ENCODE data around the gene ZNF217.
A peak's percentile ranks its signal among the peaks of the same experiment; 100 is the strongest.
"Not testable (repeated sequence)": the region's sequence is repeated elsewhere in the genome, so short reads cannot be mapped to it uniquely, and the experiment has no call there.

The ZNF217 gene

DNA sequence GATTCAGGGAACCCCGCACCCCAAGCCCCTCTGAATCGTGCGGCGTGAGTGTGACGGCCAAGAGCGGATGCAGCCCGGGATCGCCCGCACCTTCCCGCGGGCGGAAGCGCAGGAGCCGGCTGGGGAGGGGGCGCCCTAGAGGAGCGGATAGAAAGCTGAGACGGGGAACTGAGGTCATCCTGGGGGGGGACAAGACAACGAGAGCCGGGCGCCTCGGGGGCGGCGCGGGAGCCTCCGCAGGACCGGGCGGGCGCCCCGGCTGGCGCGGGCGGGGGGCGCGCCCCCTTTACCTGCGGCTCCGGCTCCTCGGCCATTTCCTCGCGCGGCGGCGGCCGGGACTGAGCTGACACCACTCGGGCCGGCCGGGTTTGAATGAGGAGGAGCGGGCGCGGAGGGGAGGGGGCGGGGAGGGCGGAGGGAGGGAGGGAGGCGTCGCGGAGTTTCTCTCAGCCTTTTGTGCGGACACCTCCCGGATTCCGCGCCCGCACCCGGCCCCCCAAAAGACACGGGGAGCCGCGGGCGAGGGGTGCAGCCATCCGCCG, at the start of gene ZNF217:
ZNF217 (minus strand) TSS at position 374 of the 542 bp plus-strand sequence. CDS start 11,013 bp downstream, outside the sequence.
- DNase-seq (ENCODE audit: low read depth) = peak; percentile 54

DNA sequence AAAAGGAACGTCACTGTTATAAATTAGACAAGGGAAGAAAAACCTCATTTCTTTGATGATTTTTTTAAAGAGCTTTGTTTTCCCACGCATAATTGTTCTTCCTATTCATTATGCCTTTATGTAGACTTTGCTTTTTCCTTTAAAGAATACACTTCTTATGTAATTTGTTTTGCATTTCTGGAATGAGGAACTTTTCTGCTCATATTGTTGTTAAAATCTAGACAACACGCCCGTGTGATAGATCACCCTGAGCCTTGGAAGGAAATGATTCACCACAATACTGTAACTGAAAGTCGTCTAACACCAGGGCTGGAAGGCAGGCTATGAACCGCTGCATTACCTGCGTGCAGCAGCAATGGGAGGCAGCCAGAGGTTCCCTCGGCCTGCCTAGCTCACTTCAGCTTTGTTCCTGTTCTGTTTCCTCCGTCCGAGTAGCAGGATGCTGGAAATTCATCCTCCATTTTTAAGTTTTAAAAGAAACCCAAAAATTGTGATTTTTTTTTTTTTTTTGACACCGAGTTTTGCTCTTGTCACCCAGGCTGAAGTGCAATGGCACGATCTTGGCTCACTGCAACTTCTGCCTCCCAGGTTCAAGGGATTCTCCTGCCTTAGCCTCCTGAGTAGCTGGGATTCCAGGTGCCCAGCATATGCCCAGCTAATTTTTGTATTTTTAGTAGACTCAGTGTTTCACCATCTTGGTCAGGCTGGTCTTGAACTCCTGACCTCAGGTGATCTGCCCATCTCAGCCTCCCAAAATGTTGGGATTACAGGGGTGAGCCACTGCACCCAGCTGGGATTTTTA, 49.6 kb upstream of the ZNF217 start:
- DNase-seq (ENCODE audit: low read depth) = peak; percentile 89

DNA sequence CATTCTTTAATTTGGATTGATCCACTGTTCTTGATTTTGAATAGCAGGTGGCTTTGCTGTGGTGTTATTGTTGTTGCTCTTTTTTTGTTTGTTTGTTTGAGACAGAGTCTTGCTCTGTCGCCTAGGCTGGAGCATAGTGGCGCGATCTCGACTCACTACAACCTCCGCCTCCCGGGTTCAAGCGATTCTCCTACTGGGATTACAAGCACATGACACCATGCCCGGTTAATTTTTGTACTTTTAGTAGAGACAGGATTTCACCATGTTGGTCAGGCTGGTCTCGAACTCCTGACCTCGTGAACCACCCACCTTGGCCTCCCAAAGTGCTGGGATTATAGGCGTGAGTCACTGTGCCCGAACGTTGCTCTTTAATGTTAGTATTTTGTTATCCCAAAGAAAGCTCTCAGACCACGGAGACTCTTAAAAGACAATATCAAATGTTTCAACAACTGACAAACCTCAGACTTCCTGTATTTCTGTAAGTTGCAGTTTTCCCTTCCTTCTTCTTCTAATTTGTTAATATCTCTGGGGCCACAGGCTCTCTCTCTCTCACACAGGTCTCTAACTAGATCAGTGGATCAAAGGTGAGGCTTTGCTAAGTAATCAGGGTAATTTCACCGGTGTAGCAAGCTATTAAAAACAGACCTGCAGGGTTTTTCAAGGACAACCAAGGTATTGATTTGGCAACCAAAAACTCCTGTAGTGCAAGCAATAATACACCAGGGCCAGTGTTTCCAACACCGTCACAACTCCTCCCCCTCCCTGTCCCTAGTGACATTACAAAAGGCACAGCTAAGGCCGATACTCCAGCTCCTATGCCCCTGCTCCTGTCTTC, 48.8 kb upstream of the ZNF217 start:
- peak; percentile 74 for DNase-seq (ENCODE audit: low read depth)

DNA sequence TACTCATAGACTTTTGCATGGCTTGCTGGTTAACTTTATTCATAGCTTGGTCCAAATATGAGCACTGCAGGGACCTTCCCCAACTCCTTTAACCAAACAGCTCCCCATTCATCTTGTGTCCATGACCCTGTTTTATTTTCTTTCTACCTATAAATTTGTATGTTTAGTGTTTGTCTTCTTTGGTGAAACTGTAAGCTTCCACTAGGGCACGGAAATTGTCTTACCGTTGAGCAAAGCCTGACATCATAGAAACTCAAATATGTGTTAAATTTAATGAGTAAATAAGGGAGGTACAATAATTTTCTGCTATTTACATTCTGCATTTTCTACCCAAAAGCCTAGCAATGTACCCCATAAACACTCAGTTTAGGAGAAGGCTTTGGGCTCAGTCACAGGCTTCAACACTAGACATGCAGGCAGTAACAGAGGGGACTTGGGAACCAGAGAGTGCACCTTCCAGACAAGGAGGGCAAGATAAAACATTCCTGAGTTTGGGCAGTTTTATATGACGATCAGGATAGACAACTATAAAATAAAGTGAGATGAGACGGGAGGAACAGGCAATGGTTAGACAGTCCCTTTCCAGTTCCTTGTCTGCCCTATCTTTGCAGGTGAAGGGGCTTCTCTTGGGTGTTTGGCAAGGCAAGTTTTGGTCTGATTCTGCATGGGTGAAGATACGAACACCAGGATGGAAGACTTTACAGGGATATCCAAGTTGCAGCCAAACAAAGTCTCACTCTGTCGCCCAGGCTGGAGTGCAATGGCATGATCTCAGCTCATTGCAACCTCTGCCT, 46.2 kb upstream of the ZNF217 start:
- no peak for DNase-seq (ENCODE audit: low read depth)

DNA sequence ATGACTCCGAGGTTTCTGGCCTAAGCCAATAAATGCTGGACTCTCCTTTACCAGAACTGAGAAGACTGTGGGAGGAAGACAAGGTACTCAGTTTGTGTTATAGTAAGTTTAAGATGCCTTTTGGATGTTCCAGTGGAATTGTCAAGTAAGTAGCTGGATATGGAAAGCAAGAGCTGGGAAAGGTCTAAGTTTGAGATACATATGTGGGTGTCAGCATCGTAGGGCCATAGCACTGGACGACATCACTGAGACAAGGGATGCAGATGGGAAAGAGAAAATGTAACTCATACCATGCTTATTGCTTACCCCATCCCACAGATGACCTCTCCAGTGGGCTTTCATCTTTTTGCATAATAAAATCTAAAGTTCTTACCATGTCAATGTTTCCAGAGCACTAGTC, 45.5 kb upstream of the ZNF217 start:
- DNase-seq (ENCODE audit: low read depth) = no peak

DNA sequence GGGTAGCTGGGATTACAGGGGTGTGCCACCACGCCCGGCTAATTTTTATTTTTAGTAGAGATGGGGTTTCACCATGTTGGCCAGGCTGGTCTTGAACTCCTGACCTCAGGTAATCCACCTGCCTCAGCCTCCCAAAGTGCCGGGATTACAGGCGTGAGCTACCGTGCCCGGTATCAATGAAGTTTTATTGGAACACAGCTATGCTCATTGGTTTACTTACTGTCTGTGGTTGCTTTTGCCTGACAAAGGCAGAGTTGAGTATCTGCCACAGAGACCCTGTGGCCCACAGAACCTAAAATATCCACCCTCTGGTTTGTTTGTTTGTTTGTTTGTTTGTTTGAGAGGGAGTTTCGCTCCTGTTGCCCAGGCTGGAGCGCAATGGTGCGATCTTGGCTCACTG, 43.7 kb upstream of the ZNF217 start:
- DNase-seq (ENCODE audit: low read depth) = not testable (repeated sequence)

DNA sequence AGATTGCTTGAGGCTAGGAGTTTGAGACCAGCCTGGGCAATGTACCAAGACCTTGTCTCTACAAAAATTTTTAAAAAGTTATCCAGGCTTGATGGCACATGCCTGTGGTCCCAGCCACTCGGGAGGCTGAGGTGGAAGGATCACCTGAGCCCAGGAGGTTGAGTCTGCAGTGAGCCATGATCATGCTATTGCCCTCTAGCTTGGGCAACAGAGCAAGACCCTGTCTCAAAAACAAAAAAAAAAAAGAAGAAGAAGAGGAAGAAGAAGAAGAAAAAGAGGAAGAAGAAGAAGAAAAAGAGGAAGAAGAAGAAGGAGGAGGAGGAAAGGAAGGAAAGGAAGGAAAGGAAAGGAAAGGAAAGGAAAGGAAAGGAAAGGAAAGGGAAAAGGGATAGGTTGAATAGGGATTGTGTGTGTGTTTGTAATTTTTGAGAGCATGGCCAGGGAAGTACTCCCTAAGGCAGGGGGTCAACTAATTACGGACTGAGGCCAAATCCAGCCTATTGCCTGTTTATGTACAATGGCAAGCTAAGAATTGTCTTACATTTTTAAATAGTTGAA, 43.0 kb upstream of the ZNF217 start:
- no peak for DNase-seq (ENCODE audit: low read depth)

DNA sequence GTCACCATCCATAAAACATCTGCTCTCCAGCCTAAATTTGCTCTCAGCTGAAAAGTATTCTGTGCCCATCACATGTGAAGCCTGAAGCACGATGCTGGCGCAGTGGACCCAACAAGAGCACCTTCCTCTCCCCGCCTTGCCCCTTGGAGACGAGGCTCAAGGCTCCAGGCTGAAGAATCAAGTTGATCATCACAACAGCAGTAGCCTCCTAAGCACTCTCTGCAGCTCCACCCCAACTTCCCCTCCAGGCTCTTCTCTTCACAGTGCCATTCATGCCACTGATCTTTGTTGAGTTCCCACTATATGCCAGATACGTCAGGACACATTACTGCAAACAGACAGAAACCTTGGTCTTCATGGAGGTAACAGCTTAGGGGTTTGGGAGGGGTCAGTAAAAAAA, 41.6 kb upstream of the ZNF217 start:
- no peak for DNase-seq (ENCODE audit: low read depth)

DNA sequence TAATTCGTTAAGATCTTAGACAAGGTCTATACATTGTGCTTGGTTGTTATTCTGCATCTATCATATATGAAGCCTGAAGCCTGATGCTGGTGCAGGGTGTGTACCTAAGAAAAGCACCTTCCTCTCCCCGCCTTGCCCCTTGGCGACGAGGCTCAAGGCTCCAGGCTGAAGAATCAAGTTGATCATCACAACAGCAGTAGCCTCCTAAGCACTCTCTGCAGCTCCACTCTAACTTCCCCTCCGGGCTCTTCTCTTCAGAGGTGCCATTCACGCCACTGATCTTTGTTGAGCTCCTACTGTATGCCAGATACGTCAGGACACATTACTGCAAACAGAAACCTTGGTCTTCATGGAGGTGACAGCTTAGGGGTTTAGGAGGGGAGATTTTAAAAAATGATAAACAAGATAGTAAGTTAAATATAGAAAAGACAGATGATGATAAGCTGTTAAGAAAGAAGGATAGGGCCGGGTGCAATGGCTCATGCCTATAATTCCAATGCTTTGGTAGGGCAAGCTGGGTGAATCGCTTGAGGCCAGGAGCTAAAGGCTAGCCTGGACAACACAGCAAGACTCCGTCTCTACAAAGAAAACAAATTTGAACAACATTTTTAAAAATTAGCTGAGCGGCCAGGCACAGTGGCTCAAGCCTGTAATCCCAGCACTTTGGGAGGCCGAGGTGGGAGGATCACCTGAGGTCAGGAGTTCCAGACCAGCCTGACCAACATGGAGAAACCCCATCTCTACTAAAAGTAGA, 38.4 kb upstream of the ZNF217 start:
- no peak for DNase-seq (ENCODE audit: low read depth)

DNA sequence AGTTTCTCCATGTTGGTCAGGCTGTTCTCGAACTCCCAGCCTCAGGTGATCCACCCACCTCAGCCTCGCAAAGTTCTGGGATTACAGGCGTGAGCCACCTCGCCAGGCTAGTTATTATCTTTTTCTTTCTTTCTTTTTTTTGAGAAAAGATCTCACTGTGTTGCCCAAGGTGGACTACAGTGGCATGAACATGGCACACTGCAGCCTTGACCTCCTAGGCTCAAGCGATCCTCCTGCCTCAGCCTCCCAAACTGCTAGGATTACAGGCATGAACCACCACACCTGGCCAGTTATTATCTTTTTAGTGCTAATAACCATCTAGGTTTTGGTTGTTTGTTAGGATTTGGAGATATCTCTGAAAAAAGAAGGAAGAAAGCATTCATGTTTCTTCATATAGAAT, 35.8 kb upstream of the ZNF217 start:
- DNase-seq (ENCODE audit: low read depth) = no peak

DNA sequence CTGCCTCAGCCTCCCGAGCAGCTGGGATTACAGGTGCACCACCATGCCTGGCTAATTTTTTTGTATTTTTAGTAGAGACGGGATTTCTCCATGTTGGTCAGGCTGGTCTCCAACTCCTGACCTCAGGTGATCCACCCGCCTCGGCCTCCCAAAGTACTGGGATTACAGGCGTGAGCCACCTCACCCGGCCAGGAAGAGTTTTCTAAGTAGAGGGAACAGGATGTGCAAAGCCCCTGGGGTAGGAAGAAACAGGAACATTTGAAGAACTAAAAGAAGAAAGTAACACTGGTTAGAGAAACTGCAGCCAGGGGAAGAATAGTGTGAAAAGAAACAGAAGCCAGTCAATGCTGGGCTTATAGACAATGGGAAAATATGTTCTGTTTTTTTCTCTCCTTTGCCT, 35.1 kb upstream of the ZNF217 start:
- not testable (repeated sequence) for DNase-seq (ENCODE audit: low read depth)

DNA sequence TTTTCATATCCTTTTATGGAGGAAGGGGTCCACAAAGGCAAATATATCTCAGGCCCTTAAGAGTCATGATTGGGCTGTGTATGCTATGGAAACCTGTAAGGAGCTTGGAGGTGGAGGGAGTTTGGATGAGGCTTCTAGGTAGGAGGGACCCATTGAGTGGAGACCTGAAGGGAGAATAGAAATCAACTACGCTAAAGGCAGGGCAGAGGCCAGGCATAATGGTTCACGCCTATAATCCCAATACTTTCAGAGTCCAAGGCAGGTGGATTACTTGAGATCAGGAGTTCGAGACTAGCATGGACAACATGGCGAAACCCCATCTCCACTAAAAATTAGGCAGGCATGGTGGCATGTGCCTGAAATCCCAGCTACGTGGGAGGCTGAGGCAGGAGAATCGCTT, 34.4 kb upstream of the ZNF217 start:
- DNase-seq (ENCODE audit: low read depth) = no peak

DNA sequence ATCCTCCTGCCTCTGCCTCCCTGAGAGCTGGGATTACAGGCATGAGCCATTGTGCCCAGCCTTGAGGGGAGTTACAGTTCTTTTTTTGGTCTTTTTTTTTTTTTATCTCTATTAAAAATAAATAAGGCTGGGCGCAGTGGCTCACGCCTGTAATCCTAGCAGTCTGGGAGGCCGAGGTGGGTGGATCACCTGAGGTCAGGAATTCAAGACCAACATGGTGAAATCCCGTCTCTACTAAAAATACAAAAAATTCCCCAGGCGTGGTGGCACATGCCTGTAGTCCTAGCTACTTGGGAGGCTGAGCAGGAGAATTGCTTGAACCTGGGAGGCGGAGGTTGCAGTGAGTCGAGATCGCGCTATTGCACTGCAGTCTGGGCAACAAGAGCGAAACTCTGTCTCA, 33.4 kb upstream of the ZNF217 start:
- DNase-seq (ENCODE audit: low read depth) = not testable (repeated sequence)

DNA sequence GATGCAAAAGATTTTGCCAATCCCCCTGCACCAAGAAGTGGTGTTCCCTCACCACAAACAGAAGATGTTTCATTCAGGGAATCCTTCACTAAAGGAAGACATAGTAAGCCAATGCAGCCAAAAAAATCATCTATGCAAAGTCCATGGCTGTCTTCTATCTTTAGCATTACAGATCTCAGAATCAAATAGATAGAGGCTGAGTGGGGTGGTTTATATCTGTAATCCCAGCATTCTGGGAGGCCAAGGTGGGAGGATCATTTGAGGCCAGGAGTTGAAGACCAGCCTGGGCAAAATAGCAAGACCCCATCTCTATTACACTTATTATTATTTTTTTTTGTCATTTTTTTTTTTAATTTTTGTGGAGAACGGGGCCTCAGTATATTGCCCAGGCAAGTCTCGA, 32.9 kb upstream of the ZNF217 start:
- no peak for DNase-seq (ENCODE audit: low read depth)

DNA sequence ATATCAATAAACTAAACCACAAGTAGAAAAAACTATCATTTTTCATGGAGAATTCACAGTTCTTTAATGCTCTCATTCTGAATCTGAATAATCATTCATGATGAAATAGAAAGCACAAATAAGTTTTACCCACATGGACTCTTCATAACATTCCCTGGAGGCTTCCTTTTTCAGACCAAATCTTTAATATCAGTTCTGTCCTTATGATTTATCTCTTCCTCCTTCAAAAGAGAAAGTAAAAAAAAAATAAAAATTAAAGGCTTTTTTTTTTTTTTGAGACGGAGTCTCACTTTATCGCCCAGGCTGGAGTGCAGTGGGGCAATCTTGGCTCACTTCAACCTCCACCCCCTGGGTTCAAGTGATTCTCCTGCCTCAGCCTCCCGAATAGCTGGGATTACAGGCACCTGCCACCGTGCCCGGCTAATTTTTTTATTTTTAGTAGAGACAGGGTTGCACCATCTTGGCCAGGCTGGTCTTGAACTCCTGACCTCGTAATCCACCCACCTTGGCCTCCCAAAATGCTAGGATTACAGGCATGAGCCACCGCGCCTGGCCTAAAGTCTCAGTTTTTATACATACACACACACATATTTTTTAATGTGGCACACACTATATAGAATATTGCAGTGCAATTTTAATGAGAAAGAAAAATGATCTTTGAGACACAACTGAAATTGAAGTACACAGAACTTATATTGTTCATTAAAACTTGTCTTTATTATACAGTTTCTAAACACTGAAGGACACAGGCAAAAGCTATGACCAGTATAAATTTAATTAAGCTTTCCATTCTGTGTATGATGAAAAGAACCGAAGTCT, 31.9 kb upstream of the ZNF217 start:
- no peak for DNase-seq (ENCODE audit: low read depth)

DNA sequence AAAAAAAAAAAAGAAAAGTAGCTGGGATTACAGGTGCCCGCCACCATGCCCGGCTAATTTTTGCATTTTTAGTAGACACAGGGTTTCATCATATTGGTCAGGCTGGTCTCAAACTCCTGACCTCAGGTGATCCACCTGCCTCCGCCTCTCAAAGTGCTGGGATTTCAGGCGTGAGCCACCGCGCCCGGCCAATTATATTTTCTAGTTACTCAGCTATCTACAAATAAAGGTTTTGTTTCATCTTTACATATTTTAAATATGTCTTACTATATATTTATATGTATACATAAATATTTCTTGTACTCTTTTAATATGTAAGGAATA, 31.2 kb upstream of the ZNF217 start:
- not testable (repeated sequence) for DNase-seq (ENCODE audit: low read depth)

DNA sequence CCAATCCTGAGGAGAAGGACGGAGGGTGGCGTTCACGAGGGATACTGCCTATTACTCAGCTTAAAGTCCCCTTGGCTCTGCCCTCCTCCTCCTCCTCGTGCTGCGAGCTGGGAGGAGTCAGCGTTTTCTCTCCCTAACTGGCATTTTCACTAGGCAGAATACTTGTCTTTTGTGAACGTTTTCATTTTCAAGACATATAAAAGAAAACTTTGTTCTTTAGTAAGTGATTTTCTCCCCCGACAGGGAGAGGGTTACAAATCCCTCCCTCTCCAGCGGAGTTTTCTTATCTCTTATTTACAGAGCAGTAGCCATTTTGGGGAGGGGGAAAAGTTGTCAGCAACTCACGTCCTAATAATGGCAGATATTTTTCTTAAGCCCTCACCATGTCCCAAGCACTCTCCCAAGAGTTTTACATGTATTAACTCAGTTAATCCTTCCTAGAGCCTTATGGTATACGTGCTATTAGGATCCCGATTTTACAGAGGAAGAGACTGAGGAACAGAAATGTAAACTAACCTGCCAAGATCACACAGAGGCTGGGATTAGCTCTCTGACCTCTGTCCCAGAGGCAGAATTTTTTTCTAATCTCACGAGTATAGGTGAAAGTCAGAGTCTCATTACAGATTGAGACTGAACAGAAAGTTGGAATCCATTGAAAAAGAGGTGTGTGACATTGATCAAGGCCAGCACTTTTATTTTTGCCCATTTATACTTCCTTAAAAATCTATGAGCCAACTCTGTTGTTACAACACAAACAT, 30.0 kb upstream of the ZNF217 start:
- peak; percentile 85 for DNase-seq (ENCODE audit: low read depth)

DNA sequence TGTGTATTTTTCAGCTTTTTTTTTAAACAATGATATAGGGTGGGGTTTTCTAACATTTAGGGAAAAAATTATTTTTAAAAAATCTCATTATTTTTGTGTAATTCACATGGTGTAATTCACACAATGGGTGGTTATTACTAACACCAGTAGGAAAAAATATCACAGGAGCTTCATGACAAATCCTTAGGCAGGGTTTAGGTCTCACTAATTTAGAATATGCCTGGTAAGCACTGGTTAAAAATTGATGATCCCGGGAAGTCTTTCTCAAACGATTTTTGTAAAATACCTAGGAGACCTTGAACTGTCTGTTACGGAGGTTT, 29.5 kb upstream of the ZNF217 start:
- DNase-seq (ENCODE audit: low read depth) = no peak

DNA sequence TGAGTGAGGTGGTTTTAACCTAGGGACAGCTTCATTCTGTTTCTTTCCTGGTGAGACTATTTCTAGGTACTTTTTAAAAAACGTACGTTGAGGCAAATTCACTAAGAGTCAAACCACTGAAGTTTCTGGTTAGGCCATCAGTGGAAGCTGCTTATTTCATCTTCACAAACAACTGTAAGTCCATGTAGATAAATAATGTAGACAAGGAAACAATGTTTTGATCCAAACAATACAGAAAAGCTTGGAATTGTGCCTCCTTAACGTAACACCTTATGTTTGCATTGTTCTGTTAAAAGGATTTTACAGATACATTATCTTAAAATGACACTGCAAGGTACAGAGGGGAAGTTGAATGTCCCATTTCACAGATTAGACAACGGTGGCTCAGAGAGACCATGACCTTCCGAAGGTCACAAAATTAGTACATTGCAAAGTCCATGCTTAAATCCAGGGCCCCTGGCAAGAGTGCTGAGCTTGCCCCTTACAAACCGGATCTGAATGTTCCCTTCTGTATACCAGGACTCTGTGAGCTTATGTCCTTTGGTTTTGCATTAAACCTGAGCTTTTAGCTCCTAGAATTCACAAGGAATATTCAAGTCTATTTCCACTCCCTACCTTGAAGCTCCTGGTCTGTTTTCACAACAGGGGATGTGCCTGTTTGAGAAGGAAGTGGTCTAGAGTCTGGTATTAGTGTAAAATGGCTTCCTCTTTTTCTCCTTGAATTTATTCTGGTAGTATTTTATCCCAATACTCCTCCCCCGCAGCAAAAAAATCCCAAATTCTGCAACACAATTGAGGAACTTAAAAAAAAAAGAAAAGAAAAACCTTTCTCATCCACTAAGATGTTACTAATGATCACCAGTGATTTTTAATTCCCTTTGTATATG, 28.9 kb upstream of the ZNF217 start:
- DNase-seq (ENCODE audit: low read depth) = peak; percentile 8
